Endothelial cell of umbilical vein (primary cell): Measurements from ENCODE around the gene IP6K2.

ENCODE experiments used
- EZH2 ChIP-seq: IDR thresholded peaks from 2 replicates; pipeline ENCODE4 v1.6.1; 2012; ENCODE audit warnings: borderline replicate concordance, low read depth, mild to moderate bottlenecking, moderate library complexity, low read length, inconsistent platforms; ENCODE audit not compliant: severe bottlenecking
- GATA2 ChIP-seq: IDR thresholded peaks from 2 replicates; pipeline ENCODE4 v1.7.0; 2011; ENCODE audit warnings: low read depth, mild to moderate bottlenecking, moderate library complexity, mixed read lengths, low read length; ENCODE audit not compliant: insufficient read length, insufficient read depth
- MYC ChIP-seq: IDR thresholded peaks from one replicate; pipeline ENCODE4 v1.6.1; 2011; ENCODE audit warnings: mild to moderate bottlenecking, low read depth, low read length
- POLR2A ChIP-seq: IDR thresholded peaks from 2 replicates; pipeline ENCODE4 v1.6.1; 2012; ENCODE audit warnings: low read depth, mild to moderate bottlenecking, control low read depth, low read length
- POLR2AphosphoS5 ChIP-seq: IDR thresholded peaks from 2 replicates; pipeline ENCODE4 v1.6.1; 2012; ENCODE audit warnings: low read depth, mild to moderate bottlenecking, control low read depth, low read length, moderate library complexity; ENCODE audit not compliant: insufficient read depth
- TF ChIP-seq, protein P1 (sequence below), 2 donors: IDR thresholded peaks; 1 replicate in 1 of 2; 2 replicates in 1 of 2; pipeline ENCODE4 v1.5.1; 2011; ENCODE audit warnings: low read length in 2 of 2, mild to moderate bottlenecking in 2 of 2, moderate library complexity in 2 of 2, control low read depth in 1 of 2, inconsistent platforms in 1 of 2, low read depth in 1 of 2; ENCODE audit not compliant: insufficient read depth in 1 of 2; ENCODE audit errors: extremely low read depth in 1 of 2
- TF ChIP-seq, protein P2 (sequence below): IDR thresholded peaks from 2 replicates; pipeline ENCODE4 v1.6.1; 2011; ENCODE audit not compliant: insufficient read depth, insufficient read length

GRCh38 chr3:48690846-48691458, 26.1 kb downstream of the IP6K2 start:
- TF ChIP-seq EZH2 (no peak), POLR2AphosphoS5 (no peak), POLR2A (no peak), MYC (no peak), GATA2 (no peak)
- TF ChIP-seq, protein P1, sequence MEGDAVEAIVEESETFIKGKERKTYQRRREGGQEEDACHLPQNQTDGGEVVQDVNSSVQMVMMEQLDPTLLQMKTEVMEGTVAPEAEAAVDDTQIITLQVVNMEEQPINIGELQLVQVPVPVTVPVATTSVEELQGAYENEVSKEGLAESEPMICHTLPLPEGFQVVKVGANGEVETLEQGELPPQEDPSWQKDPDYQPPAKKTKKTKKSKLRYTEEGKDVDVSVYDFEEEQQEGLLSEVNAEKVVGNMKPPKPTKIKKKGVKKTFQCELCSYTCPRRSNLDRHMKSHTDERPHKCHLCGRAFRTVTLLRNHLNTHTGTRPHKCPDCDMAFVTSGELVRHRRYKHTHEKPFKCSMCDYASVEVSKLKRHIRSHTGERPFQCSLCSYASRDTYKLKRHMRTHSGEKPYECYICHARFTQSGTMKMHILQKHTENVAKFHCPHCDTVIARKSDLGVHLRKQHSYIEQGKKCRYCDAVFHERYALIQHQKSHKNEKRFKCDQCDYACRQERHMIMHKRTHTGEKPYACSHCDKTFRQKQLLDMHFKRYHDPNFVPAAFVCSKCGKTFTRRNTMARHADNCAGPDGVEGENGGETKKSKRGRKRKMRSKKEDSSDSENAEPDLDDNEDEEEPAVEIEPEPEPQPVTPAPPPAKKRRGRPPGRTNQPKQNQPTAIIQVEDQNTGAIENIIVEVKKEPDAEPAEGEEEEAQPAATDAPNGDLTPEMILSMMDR (IDR thresholded peaks at IDR 0.05; ENCODE audit: extremely low read depth in 1 of 2, insufficient read depth in 1 of 2, low read depth in 1 of 2, low read length in 2 of 2): no peak
- TF ChIP-seq, protein P2, sequence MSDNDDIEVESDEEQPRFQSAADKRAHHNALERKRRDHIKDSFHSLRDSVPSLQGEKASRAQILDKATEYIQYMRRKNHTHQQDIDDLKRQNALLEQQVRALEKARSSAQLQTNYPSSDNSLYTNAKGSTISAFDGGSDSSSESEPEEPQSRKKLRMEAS: no peak
